BLaER1 treated with 17β-estradiol and CSF1 and Interleukin-3, amounts not matched to agents 10 nM and 100 nM (cell line): Measurements from ENCODE around the gene ACOT8.
A peak's percentile ranks its signal among the peaks of the same experiment; 100 is the strongest.
"Not testable (repeated sequence)": the region's sequence is repeated elsewhere in the genome, so short reads cannot be mapped to it uniquely, and the experiment has no call there.

ENCODE experiments used
- H3K27ac ChIP-seq, 11 experiments: shearing (Covaris generic); formaldehyde crosslinking; 2 replicates each; pipeline ENCODE4 v1.8.1; 2022
- H3K27me3 ChIP-seq, 11 experiments: shearing (Covaris generic); formaldehyde crosslinking; 2 replicates each; pipeline ENCODE4 v1.8.1; 2022
- H3K36me3 ChIP-seq, 11 experiments: shearing (Covaris generic); formaldehyde crosslinking; 2 replicates each; pipeline ENCODE4 v1.8.1; 2022
- H3K4me1 ChIP-seq, 10 experiments: shearing (Covaris generic); formaldehyde crosslinking; 2 replicates each; pipeline ENCODE4 v1.8.1; 2022
- H3K4me2 ChIP-seq, 11 experiments: shearing (Covaris generic); formaldehyde crosslinking; 2 replicates each; pipeline ENCODE4 v1.8.1; 2022
- H3K4me3 ChIP-seq, 10 experiments: shearing (Covaris generic); formaldehyde crosslinking; 2 replicates each; pipeline ENCODE4 v1.8.1; 2022
- H3K9ac ChIP-seq, 11 experiments: shearing (Covaris generic); formaldehyde crosslinking; 2 replicates each; pipeline ENCODE4 v1.8.1; 2022
- H3K9me3 ChIP-seq, 11 experiments: shearing (Covaris generic); formaldehyde crosslinking; replicated peaks in 1 of 11; 2 replicates each; pipeline ENCODE4 v1.8.1; 2022
- H4K20me1 ChIP-seq, 11 experiments: shearing (Covaris generic); formaldehyde crosslinking; 2 replicates each; pipeline ENCODE4 v1.8.1; 2022
- Cebpa-rat ChIP-seq, 11 experiments: shearing (Covaris generic); IDR thresholded peaks; 2 replicates each; pipeline ENCODE4 v1.8.1; 2022

Gene ACOT8

GRCh38 chr20:45833030-45833882 lies 23.9 kb downstream of the ACOT8 start, which contains the start of gene SNX21:
SNX21 (plus strand) TSS chr20:45833799; CDS start chr20:45833920, 121 bp downstream.
- Histone ChIP-seq H3K4me3 (peak within 1 kb of the TSS; percentile 50 to 71 (median 59)), H3K36me3 (0 out of 22 replicates have a peak, but pooled peaks cover 0 to 5% (median 0%) of the 10 kb centered on the region in 11 experiments), H3K27me3 (peaks cover 0 to 31% (median 24%) of the 10 kb centered on the region in 11 experiments; a peak in 19 of 22 replicates), H3K27ac (peak within 1 kb of the TSS; percentile 19 to 74 (median 57); a peak in 19 of 22 replicates), H3K4me1 (peaks cover 11 to 51% (median 16%) of the 10 kb centered on the region in 10 experiments), H4K20me1 (0 out of 22 replicates have a peak, but pooled peaks cover 0 to 4% (median 0%) of the 10 kb centered on the region in 11 experiments), H3K9me3 (no peaks in the 10 kb centered on the region), H3K9ac (peak within 1 kb of the TSS; percentile 60 to 81 (median 72)), H3K4me2 (peak within 1 kb of the TSS; percentile 88 to 99 (median 97))
- TF ChIP-seq Cebpa-rat (IDR thresholded peaks at IDR 0.05), result peak in 3 of 11 experiments; percentile 33 to 67 (median 58); a peak in 4 of 22 replicates

GRCh38 chr20:45832619-45833018 lies 24.6 kb downstream of the ACOT8 start:
- H3K36me3 ChIP-seq, result no peaks in the 10 kb centered on the region
- peaks cover 11 to 51% (median 16%) of the 10 kb centered on the region in 10 experiments for H3K4me1 ChIP-seq
- H3K4me3 ChIP-seq, result no peak overlapping the region
- H3K9ac ChIP-seq, result peak overlapping the region in 2 of 11 experiments; percentile 73 to 78; a peak in 1 of 22 replicates
- peak overlapping the region in 7 of 11 experiments; percentile 88 to 99 (median 98); a peak in 9 of 22 replicates for H3K4me2 ChIP-seq
- 0 out of 22 replicates have a peak, but pooled peaks cover 0 to 4% (median 0%) of the 10 kb centered on the region in 11 experiments for H4K20me1 ChIP-seq
- no peak for TF ChIP-seq Cebpa-rat (IDR thresholded peaks at IDR 0.05)
- H3K9me3 ChIP-seq, result no peaks in the 10 kb centered on the region
- H3K27ac ChIP-seq, result peak overlapping the region in 1 of 11 experiments; percentile 74; a peak in 1 of 22 replicates
- peaks cover 0 to 31% (median 24%) of the 10 kb centered on the region in 11 experiments; a peak in 19 of 22 replicates for H3K27me3 ChIP-seq

GRCh38 chr20:45829673-45830106 lies 27.5 kb downstream of the ACOT8 start:
- not testable (repeated sequence) for H3K9me3 ChIP-seq, H3K4me3 ChIP-seq, H3K9ac ChIP-seq, H4K20me1 ChIP-seq, H3K4me2 ChIP-seq, H3K36me3 ChIP-seq, H3K27ac ChIP-seq
- Histone ChIP-seq H3K27me3 (peaks cover 0 to 42% (median 30%) of the 10 kb centered on the region in 11 experiments; a peak in 19 of 22 replicates), H3K4me1 (peaks cover 11 to 35% (median 16%) of the 10 kb centered on the region in 10 experiments)

- Histone ChIP-seq H3K4me1 (peaks cover 11 to 31% (median 15%) of the 10 kb centered on the region in 10 experiments; a peak in 19 of 20 replicates), H3K4me2 (no peak overlapping the region), H3K9me3 (no peaks in the 10 kb centered on the region), H4K20me1 (peaks cover 0 to 6% (median 0%) of the 10 kb centered on the region in 11 experiments; a peak in 2 of 22 replicates), H3K27me3 (peaks cover 9 to 42% (median 32%) of the 10 kb centered on the region in 11 experiments), H3K36me3 (no peaks in the 10 kb centered on the region), H3K27ac (no peak overlapping the region), H3K9ac (no peak overlapping the region), H3K4me3 (no peak overlapping the region)
- TF ChIP-seq Cebpa-rat (IDR thresholded peaks at IDR 0.05), result no peak
Measured at GRCh38 chr20:45828589-45828988, 28.6 kb downstream of the ACOT8 start.

GRCh38 chr20:45827712-45828111 lies 29.5 kb downstream of the ACOT8 start:
- H3K27me3 ChIP-seq, result peaks cover 18 to 42% (median 32%) of the 10 kb centered on the region in 11 experiments
- H3K9ac ChIP-seq, result no peak overlapping the region
- H3K36me3 ChIP-seq, result no peaks in the 10 kb centered on the region
- H4K20me1 ChIP-seq, result peaks cover 0 to 13% (median 0%) of the 10 kb centered on the region in 11 experiments; a peak in 4 of 22 replicates
- H3K27ac ChIP-seq, result no peak overlapping the region
- H3K9me3 ChIP-seq, result no peaks in the 10 kb centered on the region
- H3K4me2 ChIP-seq, result no peak overlapping the region
- H3K4me3 ChIP-seq, result no peak overlapping the region
- TF ChIP-seq Cebpa-rat (IDR thresholded peaks at IDR 0.05), result no peak
- peaks cover 6 to 29% (median 16%) of the 10 kb centered on the region in 10 experiments; a peak in 19 of 20 replicates for H3K4me1 ChIP-seq

GRCh38 chr20:45827030-45827652 lies 30.1 kb downstream of the ACOT8 start, which contains the start of gene TNNC2:
TNNC2 (minus strand) TSS chr20:45827312; CDS start chr20:45827248, 64 bp downstream.
- no peak within 1 kb of the TSS for H3K4me3 ChIP-seq
- H3K4me1 ChIP-seq, result peaks cover 6 to 27% (median 17%) of the 10 kb centered on the region in 10 experiments; a peak in 19 of 20 replicates
- no peak within 1 kb of the TSS for H3K4me2 ChIP-seq
- H4K20me1 ChIP-seq, result peaks cover 0 to 16% (median 0%) of the 10 kb centered on the region in 11 experiments; a peak in 4 of 22 replicates
- no peak within 1 kb of the TSS for H3K9ac ChIP-seq
- no peaks in the 10 kb centered on the region for H3K36me3 ChIP-seq
- H3K9me3 ChIP-seq, result no peaks in the 10 kb centered on the region
- peaks cover 24 to 43% (median 34%) of the 10 kb centered on the region in 11 experiments for H3K27me3 ChIP-seq
- H3K27ac ChIP-seq, result no peak within 1 kb of the TSS
- TF ChIP-seq Cebpa-rat (IDR thresholded peaks at IDR 0.05), result no peak

GRCh38 chr20:45826381-45827019 lies 30.7 kb downstream of the ACOT8 start:
- peaks cover 6 to 20% (median 16%) of the 10 kb centered on the region in 10 experiments; a peak in 19 of 20 replicates for H3K4me1 ChIP-seq
- no peak overlapping the region for H3K27ac ChIP-seq

More at GRCh38 chr20:45826381-45827019, 30.7 kb downstream of the ACOT8 start:
- Histone ChIP-seq H3K36me3 (no peaks in the 10 kb centered on the region), H3K9me3 (no peaks in the 10 kb centered on the region), H3K4me3 (no peak overlapping the region), H3K4me2 (no peak overlapping the region), H3K27me3 (peaks cover 29 to 49% (median 40%) of the 10 kb centered on the region in 11 experiments), H3K9ac (no peak overlapping the region), H4K20me1 (peaks cover 0 to 16% (median 0%) of the 10 kb centered on the region in 11 experiments; a peak in 4 of 22 replicates)
- no peak for TF ChIP-seq Cebpa-rat (IDR thresholded peaks at IDR 0.05)
